Astrocyte of the hippocampus (primary cell): ENCODE measurements around the gene POC1A.

Experiments used
- DNase-seq: peaks from one replicate; pipeline ENCODE4 v3.0.0; 2011; ENCODE audit warnings: low read depth, low spot score

POC1A gene

DNA sequence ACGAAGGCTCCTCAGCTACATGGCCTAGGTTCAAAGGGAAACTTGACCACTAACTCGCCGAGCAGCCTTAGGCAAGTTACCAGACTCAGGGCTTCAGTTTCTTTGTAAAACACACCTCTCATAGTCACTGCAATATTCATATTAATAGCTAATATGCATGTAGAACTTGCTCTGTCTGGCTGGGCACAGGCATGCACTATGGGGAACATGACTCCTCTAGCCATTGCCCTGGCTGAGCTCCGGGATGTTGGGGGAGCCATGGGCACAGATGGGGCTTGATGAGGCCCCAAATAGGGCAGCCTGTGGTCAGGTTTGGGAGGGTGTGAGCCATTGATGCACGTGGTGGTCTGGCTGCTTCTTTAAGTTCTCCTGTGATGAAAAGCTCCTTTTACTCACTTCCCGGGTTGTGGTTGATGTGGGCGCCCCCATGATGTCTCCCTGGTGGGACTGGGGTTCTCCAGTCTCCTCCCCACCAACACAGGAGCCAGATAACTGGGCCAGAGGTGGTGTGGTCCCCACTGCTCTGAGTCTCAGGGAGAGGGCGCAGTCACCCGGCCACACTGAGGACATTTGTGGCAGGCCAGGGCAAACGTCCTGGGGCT, 68.4 kb downstream of the POC1A start:
- no peak for DNase-seq

GRCh38 chr3:52084954-52085680, 69.1 kb downstream of the POC1A start:
- no peak for DNase-seq

- no peak for DNase-seq
These were observed 69.8 kb downstream of the POC1A start for GRCh38 chr3:52084216-52084945.

DNA sequence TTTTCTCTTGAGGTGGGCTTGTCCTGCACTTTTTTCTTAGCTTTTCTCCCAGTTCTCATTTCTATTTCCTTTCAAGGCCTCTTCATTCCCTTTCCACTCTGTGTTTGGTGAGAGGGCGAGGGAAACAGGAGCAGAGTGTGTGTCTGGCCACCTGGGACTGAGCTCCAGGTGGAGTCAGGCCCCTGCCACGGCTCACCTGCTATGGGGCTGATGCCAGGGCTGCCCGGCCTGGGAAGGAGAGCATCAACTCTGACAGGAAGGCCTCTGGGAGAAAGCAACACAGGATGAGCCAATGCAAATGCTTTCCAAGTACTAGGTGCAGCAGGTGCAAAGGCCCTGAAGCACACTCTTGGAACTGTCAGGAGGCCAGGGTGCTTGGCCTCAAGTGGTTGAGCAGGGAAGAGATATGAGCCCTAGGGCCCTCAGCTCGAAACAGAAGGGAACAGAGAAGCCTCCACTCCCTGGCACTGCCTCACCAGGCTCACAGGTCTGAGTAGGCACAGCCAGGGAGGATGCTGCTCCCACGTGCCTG, 70.6 kb downstream of the POC1A start:
- no peak for DNase-seq

- DNase-seq: no peak
These were observed 71.3 kb downstream of the POC1A start for GRCh38 chr3:52082951-52083350.

- DNase-seq: no peak
These were observed 73.1 kb downstream of the POC1A start for GRCh38 chr3:52080830-52081719.

DNA sequence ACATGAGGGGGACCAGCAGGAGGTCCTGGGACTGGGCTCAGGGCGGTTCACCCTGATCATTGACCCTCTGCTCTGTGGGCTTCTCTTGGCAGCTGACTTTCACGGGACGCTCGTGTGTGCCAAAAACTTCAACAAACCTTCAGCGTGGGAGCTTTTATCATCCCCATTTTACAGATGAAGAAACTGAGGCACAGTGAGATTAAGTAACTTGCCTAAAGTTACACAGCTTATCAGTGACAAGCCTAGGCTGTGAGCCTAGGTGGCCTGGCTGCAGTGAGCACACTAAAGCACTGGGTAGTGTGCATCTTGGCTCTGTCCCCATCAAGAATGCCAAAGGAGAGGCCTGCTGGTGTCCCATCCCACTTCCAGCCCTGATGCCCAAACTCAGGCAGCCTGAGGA, 74.3 kb downstream of the POC1A start:
- DNase-seq: no peak

GRCh38 chr3:52078781-52079560, 75.3 kb downstream of the POC1A start:
- no peak for DNase-seq

DNA sequence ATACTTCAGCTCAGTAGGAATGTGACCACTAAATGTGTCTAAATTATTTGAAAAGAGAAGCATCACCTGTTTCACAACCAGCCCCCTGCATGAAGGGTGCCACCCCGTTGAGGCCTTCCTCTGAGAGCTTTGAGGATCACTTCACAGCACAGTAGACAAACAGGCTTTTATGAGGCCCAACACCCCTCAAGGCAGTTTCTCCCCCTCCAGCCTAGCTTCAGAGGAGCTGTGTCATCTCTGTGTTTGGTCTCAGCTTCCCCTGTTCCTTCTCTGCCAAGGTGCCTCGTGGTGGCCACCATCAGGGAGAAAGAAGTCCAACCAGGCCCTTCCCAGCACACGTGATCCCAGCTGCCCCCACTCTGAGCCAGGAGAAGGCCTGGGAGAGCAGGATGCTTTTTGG, 76.3 kb downstream of the POC1A start:
- no peak for DNase-seq

DNA sequence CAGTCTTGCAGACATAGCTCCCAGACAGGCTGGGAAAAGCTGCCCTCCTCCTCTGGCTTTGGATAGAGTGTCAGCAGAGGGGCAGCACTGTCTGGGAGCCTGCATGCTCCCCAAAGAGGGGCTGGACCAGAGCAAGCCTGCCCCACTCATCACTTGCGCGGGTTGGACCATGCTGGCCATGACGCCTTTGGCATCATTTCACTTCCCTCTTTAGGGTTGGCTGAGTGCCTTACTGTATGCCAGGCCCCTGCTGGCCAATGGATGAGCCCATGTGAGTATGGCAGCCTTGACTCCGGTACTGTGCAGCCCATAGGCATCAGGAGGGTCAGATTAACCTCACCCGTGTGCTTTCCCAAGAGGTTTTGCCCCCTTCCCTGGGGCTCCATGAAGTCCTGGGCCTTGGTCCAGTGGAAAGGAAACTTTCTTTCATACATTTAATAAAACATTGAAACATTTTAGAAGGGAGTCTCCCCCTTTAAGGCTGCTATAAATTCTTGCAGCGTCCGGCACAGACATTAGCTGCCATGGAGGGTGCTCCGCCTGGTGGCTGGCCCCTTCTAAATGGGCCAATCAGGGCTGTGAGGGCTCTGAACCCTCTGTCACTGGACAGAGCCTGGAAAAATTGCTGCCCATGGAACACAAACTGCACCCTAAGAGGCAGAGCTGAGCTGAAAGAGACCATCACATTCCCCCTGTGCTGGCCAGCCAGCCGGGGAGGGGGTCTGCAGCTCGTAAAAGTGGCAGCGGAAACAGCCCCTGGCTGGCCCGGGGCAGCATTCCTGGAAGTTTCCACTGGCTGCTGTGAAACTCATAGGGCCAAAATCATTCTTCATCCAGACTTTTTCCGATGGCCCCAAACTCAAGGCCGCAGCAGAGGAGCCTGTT, 77.1 kb downstream of the POC1A start:
- DNase-seq: no peak

DNA sequence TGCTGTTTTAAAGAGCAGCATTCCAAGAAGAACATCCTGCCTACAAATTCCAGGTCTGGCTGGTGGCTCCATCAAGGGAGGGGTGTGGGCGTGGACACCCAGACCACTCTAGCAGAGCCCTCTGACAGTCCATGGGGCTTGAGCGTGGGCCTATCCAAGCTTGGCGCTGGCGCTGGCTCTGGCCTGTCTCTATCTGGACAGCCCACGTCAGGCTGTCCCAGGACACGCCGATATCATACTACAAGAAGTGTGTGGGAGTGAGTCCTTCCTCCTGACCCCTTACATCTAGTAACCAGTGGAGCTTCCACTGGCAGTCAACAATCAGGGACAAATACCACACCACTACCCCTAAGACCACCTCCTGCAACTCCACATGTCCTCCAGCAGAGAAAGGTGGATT, 80.7 kb downstream of the POC1A start:
- DNase-seq: no peak

- DNase-seq: no peak
These were observed 81.8 kb downstream of the POC1A start for GRCh38 chr3:52072471-52072870.

- DNase-seq: no peak
These were observed 82.2 kb downstream of the POC1A start for GRCh38 chr3:52072020-52072419.

- DNase-seq: peak; percentile 50
These were observed 83.2 kb downstream of the POC1A start for GRCh38 chr3:52070724-52071621.

DNA sequence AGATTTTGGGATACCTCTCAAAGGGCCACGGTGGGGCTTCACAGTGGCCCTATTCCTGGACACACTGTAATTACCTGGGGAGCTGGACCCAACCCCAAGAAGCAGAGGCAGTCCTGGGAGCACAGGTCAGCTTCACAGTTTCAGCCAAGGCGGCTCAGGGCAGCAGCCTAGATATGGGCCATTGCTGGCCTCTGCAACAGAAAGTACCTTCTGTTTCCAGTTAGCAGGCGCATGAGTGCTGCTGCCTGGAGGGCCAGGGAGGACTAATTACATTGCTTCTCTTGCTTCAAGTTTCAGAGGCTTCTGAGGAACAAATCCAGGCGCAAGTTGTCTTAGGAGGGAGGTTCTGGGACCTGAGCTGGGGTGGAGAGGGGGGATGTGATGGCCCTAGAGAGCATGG, 84.4 kb downstream of the POC1A start:
- DNase-seq: no peak

DNA sequence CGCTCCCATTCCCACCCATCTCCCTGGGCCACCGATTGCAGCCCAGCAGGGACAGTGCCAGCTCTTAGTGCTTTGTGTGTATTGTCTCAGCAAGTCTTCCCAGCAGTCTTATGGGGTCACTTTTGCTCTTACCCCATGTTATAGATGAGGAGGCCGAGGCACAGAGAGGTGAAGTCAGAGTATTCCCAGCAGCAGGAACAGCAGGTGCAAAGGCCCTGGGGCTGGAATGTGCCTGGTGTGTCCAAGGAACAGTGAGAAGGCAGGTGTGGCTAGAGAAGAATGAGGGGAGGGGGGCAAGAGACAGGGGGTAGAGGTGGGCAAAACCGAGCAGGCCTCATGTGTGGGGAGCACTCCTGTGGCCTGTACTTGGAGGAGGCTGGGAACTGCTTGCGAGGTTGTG, 85.1 kb downstream of the POC1A start:
- DNase-seq: no peak

- no peak for DNase-seq
These were observed 85.5 kb downstream of the POC1A start for GRCh38 chr3:52068730-52069129.

GRCh38 chr3:52068055-52068571, 86.1 kb downstream of the POC1A start:
- DNase-seq: no peak

GRCh38 chr3:52067526-52067925, 86.7 kb downstream of the POC1A start:
- no peak for DNase-seq
